H1 (cell line): Measurements from ENCODE around the gene EGFLAM. TPM values are rescaled to one million over a fixed set of nuclear protein-coding genes. Genes with fewer than 3 reads are reported as not detected.

Experiments used
- CTCF ChIA-PET: fragments of 300-600 bp; sonication (Branson Sonifier 250); formaldehyde crosslinking; loops from one replicate; lab custom pipeline; 2021; ENCODE audit not compliant: partially characterized antibody; lab: Charles Lee
- POLR2A ChIA-PET: fragments of 300-600 bp; sonication (Branson Sonifier 250); formaldehyde crosslinking; loops from one replicate; lab custom pipeline; 2021; ENCODE audit warnings: inconsistent platforms; ENCODE audit not compliant: partially characterized antibody; lab: Charles Lee
- DNase-seq, 2 experiments: peaks; one replicate each; pipeline versions ENCODE4 v3.0.0 to v3.0.0-alpha.2; 2010 to 2022; ENCODE audit warnings: low spot score in 2 of 2, low read depth in 1 of 2, mixed read lengths in 1 of 2
- FAIRE-seq: peaks from 2 replicates; lab custom pipeline; 2011; peaks lifted over from hg19 to GRCh38; lab: Jason Lieb, UNC
- H2AFZ ChIP-seq: 2 replicates; pipeline ENCODE4 v1.8.1; 2012; ENCODE audit warnings: low read length, inconsistent platforms
- H2AK5ac ChIP-seq: 2 replicates; pipeline ENCODE4 v1.6.1; 2013; ENCODE audit warnings: low read depth, low read length
- H2BK120ac ChIP-seq: replicated peaks from 2 replicates; pipeline ENCODE3; 2013; ENCODE audit warnings: low read depth, low read length, inconsistent platforms
- H2BK12ac ChIP-seq: 2 replicates; pipeline ENCODE4 v1.6.1; 2013; ENCODE audit warnings: low read depth, low read length
- H2BK15ac ChIP-seq: 2 replicates; pipeline ENCODE4 v1.6.1; 2013; ENCODE audit warnings: low read length
- H2BK20ac ChIP-seq: 2 replicates; pipeline ENCODE4 v1.6.1; 2013; ENCODE audit warnings: low read length
- H2BK5ac ChIP-seq: 2 replicates; pipeline ENCODE4 v1.6.1; 2013; ENCODE audit warnings: low read depth, low read length
- H3K14ac ChIP-seq: 2 replicates; pipeline ENCODE4 v1.6.1; 2013; ENCODE audit warnings: inconsistent platforms; ENCODE audit not compliant: insufficient read length
- H3K18ac ChIP-seq: 2 replicates; pipeline ENCODE4 v1.6.1; 2013; ENCODE audit warnings: low read length; ENCODE audit errors: extremely low read depth
- H3K23ac ChIP-seq: 2 replicates; pipeline ENCODE4 v1.6.1; 2013; ENCODE audit warnings: inconsistent platforms; ENCODE audit not compliant: insufficient read length
- H3K23me2 ChIP-seq: 2 replicates; pipeline ENCODE4 v1.6.1; 2013; ENCODE audit warnings: low read depth, low read length
- H3K27ac ChIP-seq: 2 replicates; pipeline ENCODE4 v1.6.1; 2011; ENCODE audit warnings: low read depth, low read length, inconsistent platforms
- H3K27me3 ChIP-seq, 4 experiments: replicated peaks in 1 of 4; 1 replicate in 1 of 4; 2 replicates in 3 of 4; pipeline versions ENCODE4 v1.6.1 to v1.8.1; 2011 to 2013; ENCODE audit warnings: low read length in 3 of 4, mild to moderate bottlenecking in 3 of 4, inconsistent platforms in 2 of 4, mixed read lengths in 2 of 4, moderate library complexity in 1 of 4; ENCODE audit not compliant: control insufficient read depth in 3 of 4, insufficient read depth in 3 of 4; ENCODE audit errors: extremely low read depth in 1 of 4
- H3K36me3 ChIP-seq, 4 experiments: 2 replicates each; pipeline versions ENCODE4 v1.6.1 to v1.8.1; 2011 to 2013; ENCODE audit warnings: mild to moderate bottlenecking in 4 of 4, low read length in 3 of 4, moderate library complexity in 2 of 4, control low read depth in 1 of 4, inconsistent platforms in 1 of 4; ENCODE audit not compliant: insufficient read depth in 4 of 4, control insufficient read depth in 2 of 4
- H3K4ac ChIP-seq: replicated peaks from 2 replicates; pipeline ENCODE3; 2013; ENCODE audit warnings: low read length, low read depth, mixed read lengths, inconsistent platforms; ENCODE audit not compliant: insufficient read length
- H3K4me1 ChIP-seq, 4 experiments: replicated peaks in 1 of 4; 1 replicate in 1 of 4; 2 replicates in 3 of 4; pipeline versions ENCODE4 v1.6.1 to v1.8.1; 2011 to 2013; ENCODE audit warnings: low read length in 3 of 4, inconsistent platforms in 2 of 4, mixed read lengths in 1 of 4; ENCODE audit not compliant: insufficient read depth in 4 of 4, control insufficient read depth in 3 of 4
- H3K4me2 ChIP-seq, 2 experiments: 2 replicates each; pipeline versions ENCODE4 v1.6.1 to v1.8.1; 2011 to 2013; ENCODE audit warnings: low read depth in 2 of 2, low read length in 2 of 2, control low read depth in 1 of 2, inconsistent platforms in 1 of 2, mild to moderate bottlenecking in 1 of 2; ENCODE audit not compliant: insufficient read depth in 1 of 2
- H3K4me3 ChIP-seq, 4 experiments: fragments of 200-600, 300-600 bp in 1 of 4; sonication (generic), shearing (Covaris generic), sonication (Bioruptor Twin) in 1 of 4; 2 replicates each; pipeline versions ENCODE4 v1.5.1 to v1.8.1; 2011 to 2016; ENCODE audit warnings: low read length in 4 of 4, low read depth in 3 of 4, control low read depth in 2 of 4, inconsistent platforms in 2 of 4, mild to moderate bottlenecking in 2 of 4, mixed read lengths in 1 of 4, moderate library complexity in 1 of 4; ENCODE audit not compliant: insufficient read depth in 2 of 4; ENCODE audit errors: extremely low read depth in 1 of 4
- H3K56ac ChIP-seq: replicated peaks from 2 replicates; pipeline ENCODE3; 2013; ENCODE audit warnings: low read depth, mild to moderate bottlenecking, mixed read lengths, low read length, inconsistent platforms; ENCODE audit not compliant: insufficient read length
- H3K79me1 ChIP-seq: 2 replicates; pipeline ENCODE4 v1.6.1; 2013; ENCODE audit warnings: low read depth, low read length, control low read depth
- H3K79me2 ChIP-seq, 2 experiments: 2 replicates each; pipeline versions ENCODE4 v1.6.1 to v1.8.1; 2012 to 2013; ENCODE audit warnings: low read length in 2 of 2, mild to moderate bottlenecking in 2 of 2, inconsistent platforms in 1 of 2; ENCODE audit not compliant: insufficient read depth in 2 of 2, control insufficient read depth in 1 of 2
- H3K9ac ChIP-seq, 4 experiments: replicated peaks in 1 of 4; 1 replicate in 1 of 4; 2 replicates in 3 of 4; pipeline versions ENCODE4 v1.6.1 to v1.8.1; 2011 to 2013; ENCODE audit warnings: low read depth in 3 of 4, low read length in 3 of 4, control low read depth in 2 of 4, mild to moderate bottlenecking in 2 of 4, moderate library complexity in 2 of 4, inconsistent platforms in 1 of 4; ENCODE audit errors: extremely low read depth in 1 of 4
- H3K9me3 ChIP-seq, 2 experiments: 2 replicates each; pipeline versions ENCODE4 v1.6.1 to v1.8.1; 2012 to 2013; ENCODE audit warnings: mild to moderate bottlenecking in 2 of 2, moderate library complexity in 2 of 2, control low read depth in 1 of 2, inconsistent platforms in 1 of 2, low read depth in 1 of 2, low read length in 1 of 2, mixed read lengths in 1 of 2; ENCODE audit not compliant: insufficient read depth in 2 of 2
- H4K20me1 ChIP-seq, 2 experiments: replicated peaks in 1 of 2; 2 replicates each; pipeline versions ENCODE3 to v1.8.1; 2011 to 2013; ENCODE audit warnings: inconsistent platforms in 2 of 2, low read length in 2 of 2, mild to moderate bottlenecking in 1 of 2; ENCODE audit not compliant: insufficient read depth in 2 of 2, control insufficient read depth in 1 of 2
- H4K5ac ChIP-seq: 2 replicates; pipeline ENCODE4 v1.6.1; 2013; ENCODE audit warnings: low read length, low read depth, mixed read lengths, inconsistent platforms; ENCODE audit not compliant: insufficient read length
- H4K8ac ChIP-seq: 2 replicates; pipeline ENCODE4 v1.8.0; 2013; ENCODE audit warnings: mild to moderate bottlenecking, moderate library complexity, low read length, inconsistent platforms; ENCODE audit not compliant: insufficient read depth; ENCODE audit errors: extremely low read depth
- H4K91ac ChIP-seq: replicated peaks from 2 replicates; pipeline ENCODE3; 2013; ENCODE audit warnings: low read length, mixed read lengths, inconsistent platforms; ENCODE audit not compliant: insufficient read length
- BRCA1 ChIP-seq: IDR thresholded peaks from 2 replicates; pipeline ENCODE4 v1.6.1; 2012; ENCODE audit warnings: low read depth, low read length, improper control_type of control experiment
- SP1 ChIP-seq: IDR thresholded peaks from 2 replicates; pipeline ENCODE4 v1.6.1; 2011; ENCODE audit warnings: low read depth, low read length
- ZNF274 ChIP-seq: IDR thresholded peaks from 2 replicates; pipeline ENCODE4 v1.7.0; 2012; ENCODE audit warnings: low read length, borderline replicate concordance; ENCODE audit errors: extremely low read depth
- WGBS, 2 experiments: shearing (Covaris generic) in 1 of 2; methylation state at CpG; one replicate each; pipeline versions ENCODE4 v1.1.6 to v1.1.7; 2013 to 2015; ENCODE audit warnings: low lambda C conversion rate in 2 of 2, mixed read lengths in 2 of 2, inconsistent platforms in 1 of 2, low coverage in 1 of 2, missing lambda C conversion rate in 1 of 2; ENCODE audit not compliant: insufficient replicate concordance in 2 of 2, insufficient coverage in 1 of 2, insufficient read length in 1 of 2; ENCODE audit errors: extremely low coverage in 1 of 2, missing lambda C conversion rate in 1 of 2; 5-methylcytosine and 5-hydroxymethylcytosine counted together
- polyA plus RNA-seq, 7 experiments: library from polyadenylated mRNA; depleted of rRNA in 3 of 7; stranded (reverse) in 5 of 7; unstranded in 2 of 7; fragments of >200 nt in 5 of 7; fragments of 200-250 nt in 2 of 7; gene quantifications; 1 replicate in 5 of 7; 2 replicates in 1 of 7; 4 replicates in 1 of 7; pipeline versions ENCODE4 v1.2.1 to v1.2.3, GENCODE V29; 2011 to 2013; ENCODE audit warnings: missing spikeins in 2 of 7, mixed read lengths in 2 of 7
- total RNA-seq: library from RNA; stranded (reverse); fragmentation: NEBNext Ultra II Directional; extraction: Animal tissue kit (Norgen Biotek cat#: 25700); gene quantifications from 2 replicates; pipeline ENCODE4 v1.2.1, GENCODE V29; 2021
- TF ChIP-seq, protein P1 (sequence below): IDR thresholded peaks from 2 replicates; pipeline ENCODE4 v1.6.1; 2012; ENCODE audit warnings: inconsistent platforms

Gene EGFLAM
- total and polyA plus RNA-seq, 2 of the 8 experiments (the other 6 are each of a cell fraction or from before 2014, with no cell fraction given) = 0.20 to 0.24 TPM

- TF ChIP-seq ZNF274 = no peak
- TF ChIP-seq, protein P1, sequence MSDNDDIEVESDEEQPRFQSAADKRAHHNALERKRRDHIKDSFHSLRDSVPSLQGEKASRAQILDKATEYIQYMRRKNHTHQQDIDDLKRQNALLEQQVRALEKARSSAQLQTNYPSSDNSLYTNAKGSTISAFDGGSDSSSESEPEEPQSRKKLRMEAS = no peak
- TF ChIP-seq SP1 = no peak
- TF ChIP-seq BRCA1 = no peak
- Histone ChIP-seq H4K5ac (no peak overlapping the region), H3K9me3 (no peaks in the 10 kb centered on the region), H3K4me3 (no peak overlapping the region), H4K91ac (no peak overlapping the region), H3K36me3 (no peaks in the 10 kb centered on the region), H4K20me1 (no peaks in the 10 kb centered on the region), H3K23ac (no peak overlapping the region), H2AFZ (peak overlapping the region; percentile 58; the same call in 1 of the 2 replicates), H2BK120ac (no peak overlapping the region), H2BK5ac (no peak overlapping the region), H3K4ac (no peak overlapping the region), H3K4me2 (no peak overlapping the region), H3K79me1 (no peaks in the 10 kb centered on the region), H2BK12ac (peak overlapping the region; percentile 35; the same call in 1 of the 2 replicates), H4K8ac (no peak overlapping the region), H3K23me2 (no peaks in the 10 kb centered on the region), H3K79me2 (no peaks in the 10 kb centered on the region), H3K14ac (no peak overlapping the region), H3K27me3 (no peaks in the 10 kb centered on the region), H2BK15ac (no peak overlapping the region), H2BK20ac (no peak overlapping the region), H3K4me1 (peaks cover 0 to 7% (median 6%) of the 10 kb centered on the region in 4 experiments; a peak in 3 of 7 replicates), H3K18ac (no peak overlapping the region), H3K56ac (no peak overlapping the region), H2AK5ac (no peak overlapping the region), H3K27ac (no peak overlapping the region), H3K9ac (0 out of 7 replicates have a peak overlapping the region, but pooled peaks of 1 of the 4 experiments have one; percentile 42)
- CTCF ChIA-PET = interaction anchor here (0.9 to 4.2 kb wide), 9 partner anchors 20 to 463 kb away, joined by 3 to 25 read pairs (median 4); no protein-coding TSS in a partner anchor
- POLR2A ChIA-PET = interaction anchor here (1.2 kb wide), 1 partner anchor 11 kb away, joined by 3 read pairs; no protein-coding TSS in a partner anchor
- no peak for DNase-seq
- no peak for FAIRE-seq
- 84% methylated on average over 3 of the region's 3 CpGs; no CpG with 5 or more reads in 1 of the 2 experiments for WGBS, 2 experiments
These were observed 126.0 kb downstream of the EGFLAM start for GRCh38 chr5:38384396-38384795.
